ENCODE results near the gene VN1R5.
"Not testable (repeated sequence)": the region's sequence is repeated elsewhere in the genome, so short reads cannot be mapped to it uniquely, and the experiment has no call there.

VN1R5 gene

DNA sequence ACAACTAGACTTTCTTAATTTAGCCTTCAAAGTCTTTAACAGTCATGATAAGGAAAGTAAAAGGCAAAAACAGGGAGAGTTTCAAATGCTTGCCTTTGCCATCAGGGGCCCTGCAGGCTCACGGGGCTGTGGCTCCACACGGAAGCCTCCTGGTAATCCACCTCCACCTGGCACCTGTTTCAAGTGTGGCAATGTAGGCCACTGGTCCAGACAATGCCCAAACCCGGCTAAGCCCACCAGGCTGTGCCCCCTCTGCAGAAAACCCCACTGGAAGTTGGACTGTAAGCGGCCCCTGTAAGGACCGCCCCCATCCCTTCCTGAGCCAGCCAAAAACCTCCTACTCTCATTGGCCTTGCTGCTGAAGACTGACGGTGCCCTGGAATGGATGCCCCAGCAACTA is 32.5 kb downstream of the VN1R5 start:
- H3K9me2 ChIP-seq (replicated peaks; ENCODE audit: control insufficient read depth, low read length) = no peaks in the 10 kb centered on the region

DNA sequence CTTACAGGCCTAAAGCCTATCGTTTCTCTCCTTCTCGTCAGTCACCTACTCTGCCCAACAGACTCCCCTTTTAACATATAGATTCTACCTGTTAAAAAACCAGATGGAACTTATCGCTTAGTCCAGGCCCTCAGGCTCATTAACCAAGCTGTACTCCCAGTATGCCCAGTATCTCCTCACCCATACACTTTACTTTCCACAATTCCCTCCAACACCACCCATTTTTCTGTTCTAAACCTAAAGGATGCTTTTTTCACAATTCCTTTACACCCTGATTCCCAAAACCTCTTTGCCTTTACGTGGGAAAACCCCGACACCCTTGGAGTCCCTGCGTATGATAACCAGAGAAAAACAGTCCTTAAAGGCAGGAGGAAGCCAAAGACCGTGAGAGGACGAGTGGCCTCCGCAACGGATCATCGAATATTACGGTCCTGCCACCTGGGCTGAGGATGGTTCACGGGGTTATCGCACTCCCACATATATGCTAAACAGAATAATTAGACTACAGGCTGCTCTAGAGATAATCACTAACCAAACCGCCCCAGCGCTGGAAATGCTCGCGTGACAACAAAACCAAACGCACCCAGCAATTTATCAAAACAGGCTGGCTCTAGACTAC is 33.5 kb downstream of the VN1R5 start:
- H3K4me1 ChIP-seq (ENCODE audit: control insufficient read depth, low read length); H3K27ac ChIP-seq (ENCODE audit: low read depth, low read length): not testable (repeated sequence)

More for the DNA sequence above, 32.5 kb downstream of the VN1R5 start:
- Histone ChIP-seq H3K9me3 (ENCODE audit: control insufficient read depth, insufficient read depth, low read length) (no peaks in the 10 kb centered on the region), H4K20me1 (ENCODE audit: control insufficient read depth, insufficient read depth, low read depth, low read length) (no peaks in the 10 kb centered on the region), H3K27me3 (ENCODE audit: control insufficient read depth, low read length) (no peaks in the 10 kb centered on the region), H3F3A (ENCODE audit: control insufficient read depth, insufficient read depth) (no peaks in the 10 kb centered on the region), H3K4me3 (ENCODE audit: low read length) (no peak overlapping the region), H3K36me3 (ENCODE audit: control insufficient read depth, low read length) (no peaks in the 10 kb centered on the region), H3K27ac (ENCODE audit: low read depth, low read length) (no peak overlapping the region), H3K4me1 (ENCODE audit: control insufficient read depth, low read length) (no peaks in the 10 kb centered on the region), H3K79me2 (ENCODE audit: control insufficient read depth, low read length) (no peaks in the 10 kb centered on the region), H3K4me2 (ENCODE audit: low read length) (no peak overlapping the region)
- TF ChIP-seq, protein P1, sequence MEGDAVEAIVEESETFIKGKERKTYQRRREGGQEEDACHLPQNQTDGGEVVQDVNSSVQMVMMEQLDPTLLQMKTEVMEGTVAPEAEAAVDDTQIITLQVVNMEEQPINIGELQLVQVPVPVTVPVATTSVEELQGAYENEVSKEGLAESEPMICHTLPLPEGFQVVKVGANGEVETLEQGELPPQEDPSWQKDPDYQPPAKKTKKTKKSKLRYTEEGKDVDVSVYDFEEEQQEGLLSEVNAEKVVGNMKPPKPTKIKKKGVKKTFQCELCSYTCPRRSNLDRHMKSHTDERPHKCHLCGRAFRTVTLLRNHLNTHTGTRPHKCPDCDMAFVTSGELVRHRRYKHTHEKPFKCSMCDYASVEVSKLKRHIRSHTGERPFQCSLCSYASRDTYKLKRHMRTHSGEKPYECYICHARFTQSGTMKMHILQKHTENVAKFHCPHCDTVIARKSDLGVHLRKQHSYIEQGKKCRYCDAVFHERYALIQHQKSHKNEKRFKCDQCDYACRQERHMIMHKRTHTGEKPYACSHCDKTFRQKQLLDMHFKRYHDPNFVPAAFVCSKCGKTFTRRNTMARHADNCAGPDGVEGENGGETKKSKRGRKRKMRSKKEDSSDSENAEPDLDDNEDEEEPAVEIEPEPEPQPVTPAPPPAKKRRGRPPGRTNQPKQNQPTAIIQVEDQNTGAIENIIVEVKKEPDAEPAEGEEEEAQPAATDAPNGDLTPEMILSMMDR (IDR thresholded peaks at IDR 0.05; ENCODE audit: low read depth, low read length, poor library complexity, severe bottlenecking) = no peak
- no peak for TF ChIP-seq EZH2phosphoT487 (IDR thresholded peaks at IDR 0.05; ENCODE audit: borderline replicate concordance, low read length)

DNA sequence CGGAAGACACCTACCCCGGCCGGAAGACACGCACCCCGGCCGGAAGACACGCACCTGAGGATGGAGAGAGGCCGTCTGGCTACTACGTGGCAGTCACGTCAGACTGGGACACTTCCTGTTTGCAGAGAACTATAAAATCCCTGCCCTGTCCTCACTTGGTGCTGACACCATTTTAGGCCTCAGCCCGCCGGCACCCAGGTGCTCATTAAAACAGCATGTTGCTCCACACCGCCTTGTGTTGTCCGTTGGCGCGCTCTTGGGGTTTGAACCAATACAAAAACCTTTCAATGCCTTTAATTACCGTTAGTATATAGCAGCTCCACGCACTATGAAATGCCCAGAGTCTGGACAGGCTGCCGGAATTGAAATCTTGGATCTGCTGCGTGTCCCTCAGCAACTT is 34.7 kb downstream of the VN1R5 start:
- H3K27me3 ChIP-seq (ENCODE audit: control insufficient read depth, low read length) = no peaks in the 10 kb centered on the region
- no peaks in the 10 kb centered on the region for H3K9me3 ChIP-seq (ENCODE audit: control insufficient read depth, insufficient read depth, low read length)
- H3K79me2 ChIP-seq (ENCODE audit: control insufficient read depth, low read length) = no peaks in the 10 kb centered on the region
- TF ChIP-seq, protein P1 (IDR thresholded peaks at IDR 0.05; ENCODE audit: low read depth, low read length, poor library complexity, severe bottlenecking) = no peak
- no peak for TF ChIP-seq EZH2phosphoT487 (IDR thresholded peaks at IDR 0.05; ENCODE audit: borderline replicate concordance, low read length)
- H3K4me2 ChIP-seq (ENCODE audit: low read length) = no peak overlapping the region
- H4K20me1 ChIP-seq (ENCODE audit: control insufficient read depth, insufficient read depth, low read depth, low read length) = no peaks in the 10 kb centered on the region
- no peaks in the 10 kb centered on the region for H3K36me3 ChIP-seq (ENCODE audit: control insufficient read depth, low read length)
- H3K4me3 ChIP-seq (ENCODE audit: low read length) = no peak overlapping the region
- no peaks in the 10 kb centered on the region for H3K9me2 ChIP-seq (replicated peaks; ENCODE audit: control insufficient read depth, low read length)
- no peaks in the 10 kb centered on the region for H3K4me1 ChIP-seq (ENCODE audit: control insufficient read depth, low read length)
- H3F3A ChIP-seq (ENCODE audit: control insufficient read depth, insufficient read depth) = no peaks in the 10 kb centered on the region
- H3K27ac ChIP-seq (ENCODE audit: low read depth, low read length) = no peak overlapping the region

More for the DNA sequence above, 33.5 kb downstream of the VN1R5 start:
- not testable (repeated sequence) for H3K36me3 ChIP-seq (ENCODE audit: control insufficient read depth, low read length); H3K4me3 ChIP-seq (ENCODE audit: low read length); H3F3A ChIP-seq (ENCODE audit: control insufficient read depth, insufficient read depth); H3K9me2 ChIP-seq (replicated peaks; ENCODE audit: control insufficient read depth, low read length); H3K9me3 ChIP-seq (ENCODE audit: control insufficient read depth, insufficient read depth, low read length); H3K4me2 ChIP-seq (ENCODE audit: low read length); H3K79me2 ChIP-seq (ENCODE audit: control insufficient read depth, low read length); H4K20me1 ChIP-seq (ENCODE audit: control insufficient read depth, insufficient read depth, low read depth, low read length); H3K27me3 ChIP-seq (ENCODE audit: control insufficient read depth, low read length)

DNA sequence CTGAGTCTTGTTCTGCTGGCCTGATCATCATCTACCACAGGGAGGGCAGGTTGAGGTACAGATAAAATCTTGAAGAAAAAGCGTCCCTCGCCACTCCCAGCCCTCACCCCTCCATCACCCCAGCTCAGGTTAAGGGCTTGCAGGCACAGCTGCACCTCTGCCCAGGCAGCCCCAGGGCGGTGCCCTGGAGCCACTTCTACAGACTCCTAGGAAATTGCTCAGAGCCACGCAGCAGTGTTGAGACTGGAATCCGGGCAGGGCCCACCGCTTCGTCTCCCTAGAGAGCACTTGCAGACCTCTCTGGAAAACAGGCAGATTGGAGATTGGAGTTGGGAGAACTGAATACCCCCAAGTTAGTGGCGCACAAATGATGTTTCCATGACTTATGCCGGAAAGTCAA is 35.3 kb downstream of the VN1R5 start:
- Histone ChIP-seq H3K4me3 (ENCODE audit: low read length) (no peak overlapping the region), H4K20me1 (ENCODE audit: control insufficient read depth, insufficient read depth, low read depth, low read length) (no peaks in the 10 kb centered on the region), H3K4me2 (ENCODE audit: low read length) (no peak overlapping the region), H3K27me3 (ENCODE audit: control insufficient read depth, low read length) (no peaks in the 10 kb centered on the region), H3K9me3 (ENCODE audit: control insufficient read depth, insufficient read depth, low read length) (no peaks in the 10 kb centered on the region), H3K27ac (ENCODE audit: low read depth, low read length) (no peak overlapping the region), H3K4me1 (ENCODE audit: control insufficient read depth, low read length) (no peaks in the 10 kb centered on the region), H3F3A (ENCODE audit: control insufficient read depth, insufficient read depth) (no peaks in the 10 kb centered on the region), H3K9me2 (replicated peaks; ENCODE audit: control insufficient read depth, low read length) (no peaks in the 10 kb centered on the region), H3K79me2 (ENCODE audit: control insufficient read depth, low read length) (no peaks in the 10 kb centered on the region), H3K36me3 (ENCODE audit: control insufficient read depth, low read length) (no peaks in the 10 kb centered on the region)
- TF ChIP-seq EZH2phosphoT487 (IDR thresholded peaks at IDR 0.05; ENCODE audit: borderline replicate concordance, low read length) = no peak
- TF ChIP-seq, protein P1 (IDR thresholded peaks at IDR 0.05; ENCODE audit: low read depth, low read length, poor library complexity, severe bottlenecking) = no peak
